H1 (cell line): ENCODE results near the gene DAZAP1. TPM values are rescaled to one million over a fixed set of nuclear protein-coding genes. Genes with fewer than 3 reads are reported as not detected.

Source experiments
- CTCF ChIA-PET: fragments of 300-600 bp; sonication (Branson Sonifier 250); formaldehyde crosslinking; loops from one replicate; lab custom pipeline; 2021; ENCODE audit not compliant: partially characterized antibody; lab: Charles Lee
- POLR2A ChIA-PET: fragments of 300-600 bp; sonication (Branson Sonifier 250); formaldehyde crosslinking; loops from one replicate; lab custom pipeline; 2021; ENCODE audit warnings: inconsistent platforms; ENCODE audit not compliant: partially characterized antibody; lab: Charles Lee
- DNase-seq, 2 experiments: peaks; one replicate each; pipeline versions ENCODE4 v3.0.0 to v3.0.0-alpha.2; 2010 to 2022; ENCODE audit warnings: low spot score in 2 of 2, low read depth in 1 of 2, mixed read lengths in 1 of 2
- FAIRE-seq: peaks from 2 replicates; lab custom pipeline; 2011; peaks lifted over from hg19 to GRCh38; lab: Jason Lieb, UNC
- H2AFZ ChIP-seq: 2 replicates; pipeline ENCODE4 v1.8.1; 2012; ENCODE audit warnings: low read length, inconsistent platforms
- H2AK5ac ChIP-seq: 2 replicates; pipeline ENCODE4 v1.6.1; 2013; ENCODE audit warnings: low read depth, low read length
- H2BK120ac ChIP-seq: replicated peaks from 2 replicates; pipeline ENCODE3; 2013; ENCODE audit warnings: low read depth, low read length, inconsistent platforms
- H2BK12ac ChIP-seq: 2 replicates; pipeline ENCODE4 v1.6.1; 2013; ENCODE audit warnings: low read depth, low read length
- H2BK15ac ChIP-seq: 2 replicates; pipeline ENCODE4 v1.6.1; 2013; ENCODE audit warnings: low read length
- H2BK20ac ChIP-seq: 2 replicates; pipeline ENCODE4 v1.6.1; 2013; ENCODE audit warnings: low read length
- H2BK5ac ChIP-seq: 2 replicates; pipeline ENCODE4 v1.6.1; 2013; ENCODE audit warnings: low read depth, low read length
- H3K14ac ChIP-seq: 2 replicates; pipeline ENCODE4 v1.6.1; 2013; ENCODE audit warnings: inconsistent platforms; ENCODE audit not compliant: insufficient read length
- H3K18ac ChIP-seq: 2 replicates; pipeline ENCODE4 v1.6.1; 2013; ENCODE audit warnings: low read length; ENCODE audit errors: extremely low read depth
- H3K23ac ChIP-seq: 2 replicates; pipeline ENCODE4 v1.6.1; 2013; ENCODE audit warnings: inconsistent platforms; ENCODE audit not compliant: insufficient read length
- H3K23me2 ChIP-seq: 2 replicates; pipeline ENCODE4 v1.6.1; 2013; ENCODE audit warnings: low read depth, low read length
- H3K27ac ChIP-seq: 2 replicates; pipeline ENCODE4 v1.6.1; 2011; ENCODE audit warnings: low read depth, low read length, inconsistent platforms
- H3K27me3 ChIP-seq, 4 experiments: replicated peaks in 1 of 4; 1 replicate in 1 of 4; 2 replicates in 3 of 4; pipeline versions ENCODE4 v1.6.1 to v1.8.1; 2011 to 2013; ENCODE audit warnings: low read length in 3 of 4, mild to moderate bottlenecking in 3 of 4, inconsistent platforms in 2 of 4, mixed read lengths in 2 of 4, moderate library complexity in 1 of 4; ENCODE audit not compliant: control insufficient read depth in 3 of 4, insufficient read depth in 3 of 4; ENCODE audit errors: extremely low read depth in 1 of 4
- H3K36me3 ChIP-seq, 4 experiments: 2 replicates each; pipeline versions ENCODE4 v1.6.1 to v1.8.1; 2011 to 2013; ENCODE audit warnings: mild to moderate bottlenecking in 4 of 4, low read length in 3 of 4, moderate library complexity in 2 of 4, control low read depth in 1 of 4, inconsistent platforms in 1 of 4; ENCODE audit not compliant: insufficient read depth in 4 of 4, control insufficient read depth in 2 of 4
- H3K4ac ChIP-seq: replicated peaks from 2 replicates; pipeline ENCODE3; 2013; ENCODE audit warnings: low read length, low read depth, mixed read lengths, inconsistent platforms; ENCODE audit not compliant: insufficient read length
- H3K4me1 ChIP-seq, 4 experiments: replicated peaks in 1 of 4; 1 replicate in 1 of 4; 2 replicates in 3 of 4; pipeline versions ENCODE4 v1.6.1 to v1.8.1; 2011 to 2013; ENCODE audit warnings: low read length in 3 of 4, inconsistent platforms in 2 of 4, mixed read lengths in 1 of 4; ENCODE audit not compliant: insufficient read depth in 4 of 4, control insufficient read depth in 3 of 4
- H3K4me2 ChIP-seq, 2 experiments: 2 replicates each; pipeline versions ENCODE4 v1.6.1 to v1.8.1; 2011 to 2013; ENCODE audit warnings: low read depth in 2 of 2, low read length in 2 of 2, control low read depth in 1 of 2, inconsistent platforms in 1 of 2, mild to moderate bottlenecking in 1 of 2; ENCODE audit not compliant: insufficient read depth in 1 of 2
- H3K4me3 ChIP-seq, 4 experiments: fragments of 200-600, 300-600 bp in 1 of 4; sonication (generic), shearing (Covaris generic), sonication (Bioruptor Twin) in 1 of 4; 2 replicates each; pipeline versions ENCODE4 v1.5.1 to v1.8.1; 2011 to 2016; ENCODE audit warnings: low read length in 4 of 4, low read depth in 3 of 4, control low read depth in 2 of 4, inconsistent platforms in 2 of 4, mild to moderate bottlenecking in 2 of 4, mixed read lengths in 1 of 4, moderate library complexity in 1 of 4; ENCODE audit not compliant: insufficient read depth in 2 of 4; ENCODE audit errors: extremely low read depth in 1 of 4
- H3K56ac ChIP-seq: replicated peaks from 2 replicates; pipeline ENCODE3; 2013; ENCODE audit warnings: low read depth, mild to moderate bottlenecking, mixed read lengths, low read length, inconsistent platforms; ENCODE audit not compliant: insufficient read length
- H3K79me1 ChIP-seq: 2 replicates; pipeline ENCODE4 v1.6.1; 2013; ENCODE audit warnings: low read depth, low read length, control low read depth
- H3K79me2 ChIP-seq, 2 experiments: 2 replicates each; pipeline versions ENCODE4 v1.6.1 to v1.8.1; 2012 to 2013; ENCODE audit warnings: low read length in 2 of 2, mild to moderate bottlenecking in 2 of 2, inconsistent platforms in 1 of 2; ENCODE audit not compliant: insufficient read depth in 2 of 2, control insufficient read depth in 1 of 2
- H3K9ac ChIP-seq, 4 experiments: replicated peaks in 1 of 4; 1 replicate in 1 of 4; 2 replicates in 3 of 4; pipeline versions ENCODE4 v1.6.1 to v1.8.1; 2011 to 2013; ENCODE audit warnings: low read depth in 3 of 4, low read length in 3 of 4, control low read depth in 2 of 4, mild to moderate bottlenecking in 2 of 4, moderate library complexity in 2 of 4, inconsistent platforms in 1 of 4; ENCODE audit errors: extremely low read depth in 1 of 4
- H3K9me3 ChIP-seq, 2 experiments: 2 replicates each; pipeline versions ENCODE4 v1.6.1 to v1.8.1; 2012 to 2013; ENCODE audit warnings: mild to moderate bottlenecking in 2 of 2, moderate library complexity in 2 of 2, control low read depth in 1 of 2, inconsistent platforms in 1 of 2, low read depth in 1 of 2, low read length in 1 of 2, mixed read lengths in 1 of 2; ENCODE audit not compliant: insufficient read depth in 2 of 2
- H4K20me1 ChIP-seq, 2 experiments: replicated peaks in 1 of 2; 2 replicates each; pipeline versions ENCODE3 to v1.8.1; 2011 to 2013; ENCODE audit warnings: inconsistent platforms in 2 of 2, low read length in 2 of 2, mild to moderate bottlenecking in 1 of 2; ENCODE audit not compliant: insufficient read depth in 2 of 2, control insufficient read depth in 1 of 2
- H4K5ac ChIP-seq: 2 replicates; pipeline ENCODE4 v1.6.1; 2013; ENCODE audit warnings: low read length, low read depth, mixed read lengths, inconsistent platforms; ENCODE audit not compliant: insufficient read length
- H4K8ac ChIP-seq: 2 replicates; pipeline ENCODE4 v1.8.0; 2013; ENCODE audit warnings: mild to moderate bottlenecking, moderate library complexity, low read length, inconsistent platforms; ENCODE audit not compliant: insufficient read depth; ENCODE audit errors: extremely low read depth
- H4K91ac ChIP-seq: replicated peaks from 2 replicates; pipeline ENCODE3; 2013; ENCODE audit warnings: low read length, mixed read lengths, inconsistent platforms; ENCODE audit not compliant: insufficient read length
- CHD2 ChIP-seq: IDR thresholded peaks from 2 replicates; pipeline ENCODE4 v1.6.1; 2012; ENCODE audit warnings: low read length, improper control_type of control experiment
- GABPA ChIP-seq: IDR thresholded peaks from 2 replicates; pipeline ENCODE4 v1.6.1; 2011; ENCODE audit warnings: mild to moderate bottlenecking, low read length, moderate library complexity, borderline replicate concordance; ENCODE audit not compliant: insufficient read depth
- HDAC2 ChIP-seq, 2 experiments: fragments of 300-600 bp in 1 of 2; sonication (generic) in 1 of 2; IDR thresholded peaks; 2 replicates each; pipeline ENCODE4 v1.6.1; 2011 to 2012; ENCODE audit warnings: low read depth in 2 of 2, low read length in 2 of 2, mild to moderate bottlenecking in 2 of 2, moderate library complexity in 2 of 2, borderline replicate concordance in 1 of 2, inconsistent platforms in 1 of 2
- HDAC6 ChIP-seq: IDR thresholded peaks from one replicate; pipeline ENCODE4 v1.7.1; 2012; ENCODE audit warnings: low read depth, mild to moderate bottlenecking, inconsistent platforms, low read length, moderate library complexity
- KDM1A ChIP-seq: fragments of 200-600, 300-600 bp; sonication (generic); IDR thresholded peaks from 2 replicates; pipeline ENCODE4 v1.7.1; 2016; ENCODE audit warnings: mild to moderate bottlenecking, low read length, borderline replicate concordance
- KDM5A ChIP-seq: fragments of 200-600 bp; IDR thresholded peaks from 2 replicates; pipeline ENCODE4 v1.7.1; 2012; ENCODE audit warnings: mild to moderate bottlenecking, low read length, inconsistent platforms, mixed read lengths
- RAD21 ChIP-seq, 2 experiments: IDR thresholded peaks in 1 of 2; conservative IDR thresholded peaks in 1 of 2; 2 replicates each; pipeline ENCODE4 v1.6.1; 2011; ENCODE audit warnings: low read depth in 2 of 2, low read length in 2 of 2, improper control_type of control experiment in 1 of 2, inconsistent platforms in 1 of 2, mild to moderate bottlenecking in 1 of 2, moderate library complexity in 1 of 2
- SIRT6 ChIP-seq: IDR thresholded peaks from one replicate; pipeline ENCODE4 v1.7.1; 2012; ENCODE audit warnings: low read length, inconsistent platforms
- SP4 ChIP-seq: IDR thresholded peaks from 2 replicates; pipeline ENCODE4 v1.6.1; 2012; ENCODE audit warnings: low read length, inconsistent platforms
- ZNF274 ChIP-seq: IDR thresholded peaks from 2 replicates; pipeline ENCODE4 v1.7.0; 2012; ENCODE audit warnings: low read length, borderline replicate concordance; ENCODE audit errors: extremely low read depth
- whole genome bisulfite sequencing, 2 experiments: shearing (Covaris generic) in 1 of 2; methylation state at CpG; one replicate each; pipeline versions ENCODE4 v1.1.6 to v1.1.7; 2013 to 2015; ENCODE audit warnings: low lambda C conversion rate in 2 of 2, mixed read lengths in 2 of 2, inconsistent platforms in 1 of 2, low coverage in 1 of 2, missing lambda C conversion rate in 1 of 2; ENCODE audit not compliant: insufficient replicate concordance in 2 of 2, insufficient coverage in 1 of 2, insufficient read length in 1 of 2; ENCODE audit errors: extremely low coverage in 1 of 2, missing lambda C conversion rate in 1 of 2; 5-methylcytosine and 5-hydroxymethylcytosine counted together
- polyA plus RNA-seq, 7 experiments: library from polyadenylated mRNA; depleted of rRNA in 3 of 7; stranded (reverse) in 5 of 7; unstranded in 2 of 7; fragments of >200 nt in 5 of 7; fragments of 200-250 nt in 2 of 7; gene quantifications; 1 replicate in 5 of 7; 2 replicates in 1 of 7; 4 replicates in 1 of 7; pipeline versions ENCODE4 v1.2.1 to v1.2.3, GENCODE V29; 2011 to 2013; ENCODE audit warnings: missing spikeins in 2 of 7, mixed read lengths in 2 of 7
- total RNA-seq: library from RNA; stranded (reverse); fragmentation: NEBNext Ultra II Directional; extraction: Animal tissue kit (Norgen Biotek cat#: 25700); gene quantifications from 2 replicates; pipeline ENCODE4 v1.2.1, GENCODE V29; 2021

DAZAP1 gene
- total and polyA plus RNA-seq, 2 of the 8 experiments (the other 6 are each of a cell fraction or from before 2014, with no cell fraction given): 79.6 to 341 TPM

DNA sequence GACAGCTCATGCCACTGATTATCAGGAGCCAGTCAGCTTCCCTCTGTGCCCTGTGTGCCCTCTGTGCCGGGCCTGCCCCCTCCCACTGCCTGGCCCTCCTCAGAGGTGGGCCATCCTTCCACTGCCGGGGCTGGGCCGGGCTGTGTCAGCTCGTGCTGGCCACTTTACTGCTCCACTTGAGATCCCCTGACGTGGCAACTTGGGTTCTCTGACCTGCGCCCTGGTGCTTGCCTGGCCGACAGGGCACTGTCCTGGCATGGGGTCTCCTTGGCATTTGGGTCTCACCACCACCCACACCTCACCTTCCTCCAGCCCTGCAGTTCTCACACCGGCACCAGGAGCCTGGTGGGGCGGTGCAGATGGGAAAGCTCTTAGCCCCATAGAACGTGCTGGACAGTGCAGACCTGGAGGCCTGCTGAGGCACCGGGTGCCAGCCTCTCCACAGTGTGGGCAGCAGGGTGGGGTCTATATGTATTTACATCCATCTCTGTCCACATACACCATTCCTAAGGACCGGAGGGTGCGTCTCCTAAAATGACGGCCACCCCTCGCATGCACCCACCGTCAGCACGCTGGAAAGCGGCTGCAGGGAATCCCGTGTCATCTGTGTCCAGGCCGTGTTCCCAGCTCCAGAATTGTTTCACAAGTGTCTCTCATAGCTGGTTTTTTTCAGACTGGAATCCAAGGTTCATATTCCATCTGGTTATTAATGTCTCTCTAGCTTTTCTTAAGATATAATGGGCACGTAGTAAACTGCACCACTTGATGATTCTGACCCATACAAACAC, 11.8 kb downstream of the DAZAP1 start:
- Histone ChIP-seq H2BK20ac (no peak overlapping the region), H3K36me3 (peaks cover 30 to 65% (median 47%) of the 10 kb centered on the region in 4 experiments), H2BK5ac (no peak overlapping the region; the same call in 1 of the 2 replicates), H3K18ac (no peak overlapping the region), H3K23me2 (peaks cover 2% of the 10 kb centered on the region; the same call in 1 of the 2 replicates), H3K4me3 (no peak overlapping the region), H3K27ac (no peak overlapping the region), H4K91ac (no peak overlapping the region), H4K5ac (no peak overlapping the region), H3K4ac (no peak overlapping the region), H3K79me2 (peaks cover 29 to 92% of the 10 kb centered on the region in 2 experiments), H2AK5ac (no peak overlapping the region), H3K4me2 (no peak overlapping the region), H3K9ac (no peak overlapping the region), H4K20me1 (peaks cover 54 to 55% of the 10 kb centered on the region in 2 experiments), H4K8ac (peak overlapping the region; percentile 51; the same call in 1 of the 2 replicates), H3K56ac (no peak overlapping the region), H2AFZ (no peak overlapping the region), H3K14ac (no peak overlapping the region), H2BK15ac (no peak overlapping the region), H2BK120ac (no peak overlapping the region), H3K4me1 (peaks cover 8 to 28% (median 17%) of the 10 kb centered on the region in 4 experiments), H2BK12ac (no peak overlapping the region), H3K9me3 (no peaks in the 10 kb centered on the region), H3K23ac (no peak overlapping the region), H3K27me3 (no peaks in the 10 kb centered on the region), H3K79me1 (peaks cover 25% of the 10 kb centered on the region)
- POLR2A ChIA-PET: interaction anchor here (0.7 to 1.2 kb wide), 4 partner anchors 10 to 53 kb away, joined by 3 to 5 read pairs (median 3); no protein-coding TSS in a partner anchor
- CTCF ChIA-PET: interaction anchor here (0.7 to 1.5 kb wide), 2 partner anchors 61 to 762 kb away, joined by 3 to 4 read pairs; no protein-coding TSS in a partner anchor
- no peak for TF ChIP-seq SP4
- TF ChIP-seq HDAC2 (IDR thresholded peaks at IDR 0.05; ENCODE audit: borderline replicate concordance in 1 of 2, low read depth in 2 of 2, low read length in 2 of 2): no peak
- no peak for TF ChIP-seq SIRT6
- no peak for TF ChIP-seq RAD21 (IDR thresholded peaks at IDR 0.05 in 1 of 2, conservative IDR thresholded peaks at IDR 0.05 in 1 of 2; ENCODE audit: low read depth in 2 of 2, low read length in 2 of 2)
- no peak for TF ChIP-seq GABPA
- TF ChIP-seq KDM1A: no peak
- TF ChIP-seq CHD2: no peak
- no peak for TF ChIP-seq KDM5A
- no peak for TF ChIP-seq ZNF274
- TF ChIP-seq HDAC6: no peak
- no peak for DNase-seq
- no peak for FAIRE-seq
- 94% methylated on average over 15 of the region's 21 CpGs; no CpG with 5 or more reads in 1 of the 2 experiments for WGBS, 2 experiments
